ENCODE measurements around the gene NAA25.

Gene NAA25

DNA sequence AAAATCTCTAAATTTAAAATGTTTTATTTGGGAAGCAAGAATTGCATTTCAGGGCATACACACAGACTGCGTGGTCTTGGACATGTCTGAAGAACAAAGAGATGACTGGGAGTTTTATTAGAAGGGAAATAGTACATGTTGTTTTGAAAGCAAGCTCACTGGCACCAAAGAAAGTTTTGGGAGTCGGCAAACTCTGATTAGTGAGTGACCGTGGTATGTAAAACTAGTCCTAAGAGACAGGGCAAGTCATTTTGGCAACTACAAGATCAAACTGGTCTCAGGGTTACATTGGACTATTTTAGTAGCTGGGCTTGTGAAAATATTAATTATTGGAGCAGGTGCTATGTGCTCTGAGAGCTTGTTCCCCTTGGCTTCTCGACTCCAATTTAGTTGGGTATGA, 110.6 kb downstream of the NAA25 start:
- no peak for TF ChIP-seq GATA1 (IDR thresholded peaks at IDR 0.05; ENCODE audit: low read depth, low read length)
- no peak for TF ChIP-seq POLR2A (IDR thresholded peaks at IDR 0.05; ENCODE audit: low read length)
- DNase-seq: no peak

DNA sequence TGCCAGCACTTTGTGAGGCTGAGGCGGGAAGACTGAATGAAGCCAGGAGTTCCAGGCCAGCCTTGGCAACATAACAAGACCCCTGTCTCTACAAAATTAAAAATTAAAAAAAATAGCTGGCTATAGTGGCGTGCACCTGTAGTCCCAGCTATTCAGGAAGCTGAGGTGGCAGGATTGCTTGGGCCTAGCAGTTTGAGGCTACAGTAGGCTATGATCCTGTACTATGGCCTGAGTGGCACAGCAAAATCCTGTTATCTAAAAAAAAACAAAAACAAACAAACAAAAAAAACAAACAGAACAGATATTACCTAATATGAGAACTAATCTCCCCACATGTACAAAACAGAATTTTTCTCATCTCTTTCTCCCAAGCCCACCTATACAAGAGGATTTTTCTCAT, 111.3 kb downstream of the NAA25 start:
- no peak for DNase-seq
- TF ChIP-seq GATA1 (IDR thresholded peaks at IDR 0.05; ENCODE audit: low read depth, low read length) (no peak), POLR2A (IDR thresholded peaks at IDR 0.05; ENCODE audit: low read length) (no peak)

DNA sequence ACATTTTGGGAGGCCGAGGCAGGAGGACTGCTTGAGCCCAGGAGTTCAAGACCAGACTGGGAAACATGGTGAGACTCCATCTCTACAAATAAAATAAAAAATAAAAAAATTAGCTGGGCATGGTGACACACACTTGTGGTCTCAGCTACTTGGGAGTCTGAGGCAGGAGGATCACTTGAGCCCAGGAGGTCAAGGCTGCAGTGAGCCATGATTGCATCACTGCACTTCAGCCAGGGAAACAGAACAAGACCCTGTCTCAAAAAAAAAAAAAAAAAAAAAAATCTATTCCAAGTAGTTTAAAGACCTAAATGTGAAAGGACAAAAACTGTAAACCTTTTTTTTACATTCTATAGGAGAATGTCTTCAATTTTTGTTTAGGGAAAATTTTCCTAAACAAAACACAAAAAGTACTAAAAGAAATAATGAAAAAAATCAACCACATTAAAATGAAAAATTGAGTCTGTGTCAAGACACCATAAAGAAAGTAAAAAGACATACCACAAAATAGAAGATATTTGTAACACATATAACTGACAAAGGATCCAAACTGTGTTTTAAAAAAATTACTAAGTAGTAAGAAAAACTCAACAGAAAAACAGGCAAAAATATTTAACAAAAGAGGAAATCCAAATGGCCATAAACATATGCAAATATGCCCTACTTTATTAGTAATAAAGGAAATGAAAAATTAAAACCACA, 112.7 kb downstream of the NAA25 start:
- TF ChIP-seq GATA1 (IDR thresholded peaks at IDR 0.05; ENCODE audit: low read depth, low read length) (no peak), POLR2A (IDR thresholded peaks at IDR 0.05; ENCODE audit: low read length) (no peak)
- no peak for DNase-seq

DNA sequence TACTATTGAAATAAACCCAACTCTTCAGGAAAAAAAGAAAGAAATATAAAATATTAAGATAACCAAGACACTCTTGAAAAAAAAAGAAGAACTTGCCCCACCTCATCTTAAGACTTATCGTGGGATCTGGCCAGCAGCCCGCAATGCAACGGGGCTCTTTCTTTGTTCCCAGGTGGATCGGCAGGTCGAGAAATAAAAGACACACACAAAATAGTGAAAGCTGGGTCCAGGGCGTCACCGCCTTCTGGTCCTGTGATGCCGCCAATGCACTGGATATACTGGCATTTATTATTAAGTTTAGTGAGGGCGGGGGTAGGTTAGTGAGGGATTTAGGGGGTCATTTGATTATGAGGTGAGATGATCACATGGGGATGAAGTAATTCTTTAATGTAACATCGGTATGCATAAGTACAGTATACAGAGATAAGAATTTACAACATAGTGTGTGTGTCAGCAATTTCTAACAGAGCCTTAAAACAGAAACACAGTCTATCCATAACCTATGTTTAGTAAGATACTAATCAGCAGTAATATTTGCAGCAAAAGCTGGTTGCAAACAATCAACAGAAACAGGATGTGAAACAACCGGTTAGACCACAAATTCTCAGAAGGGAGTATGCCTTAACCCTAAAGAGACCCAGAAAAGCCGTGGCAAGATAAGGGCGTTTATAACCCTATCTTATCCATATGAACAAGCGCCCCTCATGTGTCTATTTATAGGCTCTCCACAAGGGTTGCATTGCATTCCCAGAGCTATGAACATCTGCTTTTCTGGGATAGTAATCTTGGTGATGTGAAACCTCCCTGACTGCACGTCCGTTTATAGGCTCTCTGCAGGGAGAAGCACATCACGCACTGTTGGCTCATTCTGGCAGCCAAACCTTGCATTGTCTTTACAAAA, 114.1 kb downstream of the NAA25 start:
- DNase-seq: peak; percentile 58 to 84

DNA sequence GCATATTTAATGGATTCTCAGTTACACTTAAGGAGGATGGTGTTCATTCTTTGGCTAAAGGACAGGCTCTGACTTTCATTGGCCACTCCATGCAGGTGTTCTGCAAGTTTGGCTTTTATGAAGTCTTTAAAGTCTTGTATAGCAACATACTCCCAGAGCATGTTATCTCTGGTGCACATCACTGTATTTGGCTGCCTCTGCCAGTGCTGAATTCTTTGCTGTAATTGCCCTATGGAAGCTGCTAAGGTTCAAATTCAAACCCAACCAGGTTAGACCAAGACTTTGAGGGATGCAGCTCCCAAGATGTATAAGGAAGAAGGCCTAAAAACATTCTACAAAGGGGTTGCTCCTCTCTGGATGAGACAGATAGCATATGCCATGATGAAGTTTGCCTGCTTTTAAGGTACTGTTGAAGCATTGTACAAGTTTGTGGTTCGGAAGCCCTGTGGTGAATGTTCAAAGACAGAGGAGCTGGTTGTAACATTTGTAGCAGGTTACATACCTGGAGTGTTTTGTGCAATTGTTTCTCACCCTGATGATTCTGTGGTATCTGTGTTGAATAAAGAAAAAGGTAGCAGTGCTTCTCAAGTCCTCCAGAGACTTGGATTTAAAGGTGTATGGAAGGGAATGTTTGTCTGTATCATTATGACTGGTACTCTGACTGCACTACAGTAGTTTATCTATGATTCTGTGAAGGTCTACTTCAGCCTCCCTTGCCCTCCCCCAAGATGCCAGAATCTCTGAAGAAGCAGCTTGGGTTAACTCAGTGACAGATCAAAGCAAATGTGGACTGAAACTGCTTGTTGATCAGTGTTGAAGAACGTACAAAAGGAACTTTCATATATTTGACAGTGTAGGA, 115.1 kb downstream of the NAA25 start:
- TF ChIP-seq POLR2A (IDR thresholded peaks at IDR 0.05; ENCODE audit: low read length) (no peak), GATA1 (IDR thresholded peaks at IDR 0.05; ENCODE audit: low read depth, low read length) (no peak)
- DNase-seq: peak; percentile 25 to 29

DNA sequence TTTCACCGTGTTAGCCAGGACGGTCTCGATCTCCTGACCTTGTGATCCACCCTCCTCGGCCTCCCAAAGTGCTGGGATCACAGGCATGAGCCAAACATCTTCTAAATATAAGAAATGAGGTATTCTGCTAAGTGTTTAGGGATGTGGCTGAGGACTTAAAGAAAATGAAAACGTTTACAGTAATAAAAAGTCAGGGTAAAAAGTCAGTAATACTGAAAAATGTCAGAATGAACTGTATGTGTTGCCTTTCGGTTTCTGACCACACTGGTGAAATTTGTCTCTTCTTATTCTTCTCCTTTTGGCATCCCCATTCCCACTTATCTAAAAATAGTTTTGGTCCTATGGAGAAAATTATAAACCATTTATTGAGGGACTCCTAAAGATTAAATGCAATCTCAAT, 116.1 kb downstream of the NAA25 start:
- DNase-seq: no peak
- TF ChIP-seq GATA1 (IDR thresholded peaks at IDR 0.05; ENCODE audit: low read depth, low read length) (no peak), POLR2A (IDR thresholded peaks at IDR 0.05; ENCODE audit: low read length) (no peak)

DNA sequence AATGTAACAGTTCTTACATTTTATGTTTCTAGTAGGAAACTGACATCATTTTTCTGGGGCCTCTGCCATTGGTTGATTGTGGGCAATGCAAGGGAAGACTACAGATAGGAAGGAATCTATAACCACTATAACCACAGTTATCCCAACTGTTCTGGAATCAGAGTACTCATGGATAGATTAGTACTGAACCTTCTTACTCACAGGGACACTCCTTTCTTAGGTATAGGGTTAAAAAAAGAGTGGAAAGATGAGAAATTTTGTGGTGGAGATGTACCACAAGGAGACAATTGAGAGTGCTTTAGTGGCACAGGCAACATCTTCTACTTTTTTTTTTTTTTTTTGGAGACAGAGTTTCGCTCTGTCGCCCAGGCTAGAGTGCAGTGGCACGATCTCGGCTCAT, 116.6 kb downstream of the NAA25 start:
- DNase-seq: no peak
- TF ChIP-seq GATA1 (IDR thresholded peaks at IDR 0.05; ENCODE audit: low read depth, low read length): no peak
- TF ChIP-seq POLR2A (IDR thresholded peaks at IDR 0.05; ENCODE audit: low read length): no peak

DNA sequence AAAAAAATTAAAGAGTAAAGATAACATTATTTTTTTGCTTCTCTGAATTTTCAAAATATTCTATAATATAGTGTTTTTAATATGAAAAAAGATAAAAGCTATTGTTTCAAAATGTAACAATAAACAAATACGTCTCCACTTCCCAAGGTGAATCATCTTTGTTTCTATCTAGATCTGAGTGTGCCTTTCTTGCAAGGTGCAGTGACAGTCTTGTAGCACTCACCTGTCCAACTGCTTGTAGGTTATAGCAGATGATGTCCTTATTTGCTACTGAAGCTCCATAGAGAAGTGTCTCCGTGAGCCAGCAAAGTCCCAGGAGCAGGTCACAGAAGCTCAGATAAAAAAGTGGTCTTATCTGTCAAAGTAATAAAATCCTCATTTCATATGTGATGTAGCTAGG, 117.0 kb downstream of the NAA25 start:
- DNase-seq: no peak
- TF ChIP-seq GATA1 (IDR thresholded peaks at IDR 0.05; ENCODE audit: low read depth, low read length): no peak
- no peak for TF ChIP-seq POLR2A (IDR thresholded peaks at IDR 0.05; ENCODE audit: low read length)

DNA sequence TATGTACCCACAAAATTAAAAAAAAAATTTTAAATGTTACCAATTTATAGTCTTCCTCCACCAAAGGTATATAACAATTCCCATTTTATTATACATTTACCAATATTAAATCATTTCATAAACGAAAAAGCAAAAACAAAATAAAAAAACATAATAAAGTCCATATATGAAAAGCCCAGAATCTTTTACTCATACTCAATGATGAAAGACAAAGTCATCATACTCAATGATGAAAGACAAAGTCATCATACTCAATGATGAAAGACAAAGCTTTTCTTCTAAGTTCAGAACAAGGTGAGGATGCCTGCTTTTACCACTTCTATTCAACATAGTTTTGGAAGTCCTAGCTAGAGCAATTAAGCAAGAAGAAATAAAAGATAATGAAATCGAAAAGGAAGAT, 123.8 kb downstream of the NAA25 start:
- DNase-seq: peak in 1 of 2 experiments; percentile 24
- TF ChIP-seq POLR2A (IDR thresholded peaks at IDR 0.05; ENCODE audit: low read length) (no peak), GATA1 (IDR thresholded peaks at IDR 0.05; ENCODE audit: low read depth, low read length) (no peak)

DNA sequence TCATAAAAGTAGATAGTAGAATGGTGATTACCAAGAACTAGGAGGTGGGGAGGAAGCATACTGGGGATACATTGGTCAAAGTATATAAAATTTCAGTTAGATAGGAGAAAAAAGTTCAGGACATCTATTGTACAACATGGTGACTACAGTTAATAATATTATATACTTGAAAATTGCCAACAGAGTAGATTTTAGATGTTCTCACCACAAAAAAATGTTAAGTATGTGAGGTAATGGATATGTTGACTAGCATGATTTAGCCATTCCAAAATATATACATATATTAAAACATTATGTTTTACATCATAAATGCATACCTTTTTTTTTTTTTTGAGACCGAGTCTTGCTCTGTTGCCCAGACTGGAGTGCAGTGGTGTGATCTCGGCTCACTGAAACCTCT, 126.6 kb downstream of the NAA25 start:
- no peak for DNase-seq
- TF ChIP-seq POLR2A (IDR thresholded peaks at IDR 0.05; ENCODE audit: low read length): no peak
- no peak for TF ChIP-seq GATA1 (IDR thresholded peaks at IDR 0.05; ENCODE audit: low read depth, low read length)

DNA sequence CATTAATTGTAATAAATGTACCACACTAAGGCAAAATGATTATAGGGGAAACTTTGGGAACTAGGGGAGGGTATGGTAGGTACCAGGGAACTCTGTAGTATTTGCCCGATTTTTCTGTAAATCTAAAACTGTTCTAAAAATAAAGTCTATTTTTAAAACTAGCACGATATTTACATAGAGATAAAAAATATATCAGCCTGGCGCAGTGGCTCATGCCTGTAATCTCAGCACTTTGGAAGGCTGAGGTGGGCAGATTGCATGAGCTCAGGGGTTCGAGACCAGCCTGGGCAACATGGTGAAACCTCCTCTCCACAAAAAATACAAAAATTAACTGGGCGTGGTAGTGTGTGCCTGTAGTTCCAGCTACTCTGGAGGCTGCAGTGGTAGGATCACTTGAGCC, 128.0 kb downstream of the NAA25 start:
- no peak for DNase-seq
- no peak for TF ChIP-seq GATA1 (IDR thresholded peaks at IDR 0.05; ENCODE audit: low read depth, low read length)
- no peak for TF ChIP-seq POLR2A (IDR thresholded peaks at IDR 0.05; ENCODE audit: low read length)

DNA sequence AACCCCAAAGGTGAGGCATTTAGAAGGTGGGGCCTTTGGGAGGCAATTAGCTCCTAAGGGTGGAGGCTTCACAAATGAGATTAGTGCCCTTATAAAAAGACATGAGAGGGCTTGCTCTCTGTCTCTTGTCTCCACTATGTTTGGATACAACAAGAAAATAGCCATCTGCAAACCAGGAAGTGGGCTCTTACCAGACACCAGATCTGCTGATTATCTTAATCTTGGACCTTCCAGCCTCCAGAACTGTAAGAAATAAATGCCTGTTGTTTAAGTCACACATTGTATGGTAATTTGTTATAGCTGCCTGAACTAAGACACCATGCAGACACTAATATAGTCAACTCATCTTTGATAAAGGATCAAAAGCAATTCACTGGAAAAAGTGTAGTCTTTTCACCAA, 130.0 kb downstream of the NAA25 start:
- TF ChIP-seq GATA1 (IDR thresholded peaks at IDR 0.05; ENCODE audit: low read depth, low read length): no peak
- no peak for TF ChIP-seq POLR2A (IDR thresholded peaks at IDR 0.05; ENCODE audit: low read length)
- peak in 1 of 2 experiments; percentile 37 for DNase-seq

DNA sequence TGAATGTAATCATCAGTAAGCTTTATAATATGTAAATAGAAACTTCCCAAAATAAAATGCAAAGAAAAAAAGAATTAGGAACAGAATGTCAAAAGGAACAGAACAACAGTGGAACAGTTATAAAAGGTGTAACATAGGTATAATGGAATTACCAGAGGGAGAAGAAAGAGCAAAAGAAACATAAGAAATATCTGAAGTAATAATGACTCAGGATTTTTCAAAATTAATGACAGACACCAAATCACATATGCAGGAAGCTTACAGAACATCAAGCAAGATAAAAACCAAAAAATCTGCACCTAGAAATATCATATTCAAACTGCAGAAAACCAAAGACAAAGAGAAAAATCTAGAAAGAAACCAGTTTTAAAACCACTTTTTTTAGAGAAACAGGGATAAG, 131.7 kb downstream of the NAA25 start:
- TF ChIP-seq POLR2A (IDR thresholded peaks at IDR 0.05; ENCODE audit: low read length) (no peak), GATA1 (IDR thresholded peaks at IDR 0.05; ENCODE audit: low read depth, low read length) (no peak)
- no peak for DNase-seq

All from erythroblast (primary cell).